ENCODE data around the gene VGLL1.

VGLL1 gene

GRCh38 chrX:136551410-136551809, 19.4 kb downstream of the VGLL1 start:
- no peak for DNase-seq (ENCODE audit: low spot score)

- DNase-seq (ENCODE audit: low spot score): no peak
Observed at GRCh38 chrX:136555694-136556093, 23.7 kb downstream of the VGLL1 start.

GRCh38 chrX:136572030-136572429, 40.0 kb downstream of the VGLL1 start:
- DNase-seq (ENCODE audit: low spot score): no peak

- no peak for DNase-seq (ENCODE audit: low spot score)
Observed at GRCh38 chrX:136574548-136574947, 42.5 kb downstream of the VGLL1 start.

GRCh38 chrX:136577552-136577951, 45.5 kb downstream of the VGLL1 start:
- DNase-seq (ENCODE audit: low spot score): peak; percentile 11

- DNase-seq (ENCODE audit: low spot score): no peak
Observed at GRCh38 chrX:136580316-136580715, 48.3 kb downstream of the VGLL1 start.

GRCh38 chrX:136582624-136583023, 50.6 kb downstream of the VGLL1 start:
- no peak for DNase-seq (ENCODE audit: low spot score)

- no peak for DNase-seq (ENCODE audit: low spot score)
Observed at GRCh38 chrX:136584545-136584944, 52.5 kb downstream of the VGLL1 start.

- no peak for DNase-seq (ENCODE audit: low spot score)
Observed at GRCh38 chrX:136585262-136585661, 53.2 kb downstream of the VGLL1 start.

- DNase-seq (ENCODE audit: low spot score): no peak
Observed at GRCh38 chrX:136585960-136586359, 53.9 kb downstream of the VGLL1 start.

GRCh38 chrX:136586386-136586785, 54.4 kb downstream of the VGLL1 start:
- no peak for DNase-seq (ENCODE audit: low spot score)

- no peak for DNase-seq (ENCODE audit: low spot score)
Observed at GRCh38 chrX:136587532-136587931, 55.5 kb downstream of the VGLL1 start.

GRCh38 chrX:136588036-136588435, 56.0 kb downstream of the VGLL1 start:
- no peak for DNase-seq (ENCODE audit: low spot score)

GRCh38 chrX:136589966-136590365, 58.0 kb downstream of the VGLL1 start:
- no peak for DNase-seq (ENCODE audit: low spot score)

GRCh38 chrX:136597356-136597755, 65.3 kb downstream of the VGLL1 start:
- DNase-seq (ENCODE audit: low spot score): no peak

GRCh38 chrX:136597954-136598353, 65.9 kb downstream of the VGLL1 start:
- no peak for DNase-seq (ENCODE audit: low spot score)

GRCh38 chrX:136598631-136599030, 66.6 kb downstream of the VGLL1 start:
- DNase-seq (ENCODE audit: low spot score): no peak

- no peak for DNase-seq (ENCODE audit: low spot score)
Observed at GRCh38 chrX:136600059-136600458, 68.0 kb downstream of the VGLL1 start.

All from putamen (tissue), 1 donor.